ENCODE measurements around the gene FTH1.

Gene FTH1

DNA sequence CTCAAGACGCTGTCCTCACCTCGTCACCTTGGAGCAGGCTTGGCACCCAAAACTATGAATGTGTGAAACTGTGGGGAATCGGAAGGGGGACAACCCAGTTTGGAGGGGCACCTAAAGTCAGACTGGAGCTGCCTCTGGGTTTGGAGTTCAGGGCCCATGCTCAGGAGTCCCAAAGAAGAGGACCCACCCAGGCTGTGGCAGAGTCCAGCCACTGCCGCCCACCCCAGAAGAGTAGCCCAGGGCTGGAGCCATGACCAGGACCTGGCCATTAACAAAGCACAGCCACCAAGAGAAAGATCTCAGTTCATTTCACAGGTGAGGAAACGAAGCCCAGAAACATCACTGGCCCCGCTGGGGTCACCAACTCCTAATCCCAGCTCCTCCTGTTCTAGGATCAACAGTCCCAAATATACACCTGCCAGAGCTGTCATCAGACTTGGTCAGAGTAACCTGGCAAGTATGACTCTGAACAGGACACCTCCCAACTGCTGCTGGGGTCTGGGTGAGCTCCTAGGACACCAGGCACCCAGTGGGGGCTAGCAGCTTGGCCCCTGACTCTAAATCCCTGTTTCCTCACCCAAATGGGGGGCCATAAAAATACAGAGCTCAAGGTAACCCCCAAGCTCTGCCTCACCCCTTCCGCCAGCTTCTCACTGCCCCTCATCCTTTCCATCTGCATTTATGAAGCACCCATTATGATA, 52.8 kb downstream of the FTH1 start:
- DNase-seq (ENCODE audit: low read depth): no peak
- no peak overlapping the region for H3K4me3 ChIP-seq (ENCODE audit: low read depth, low read length)
- TF ChIP-seq, protein P1, sequence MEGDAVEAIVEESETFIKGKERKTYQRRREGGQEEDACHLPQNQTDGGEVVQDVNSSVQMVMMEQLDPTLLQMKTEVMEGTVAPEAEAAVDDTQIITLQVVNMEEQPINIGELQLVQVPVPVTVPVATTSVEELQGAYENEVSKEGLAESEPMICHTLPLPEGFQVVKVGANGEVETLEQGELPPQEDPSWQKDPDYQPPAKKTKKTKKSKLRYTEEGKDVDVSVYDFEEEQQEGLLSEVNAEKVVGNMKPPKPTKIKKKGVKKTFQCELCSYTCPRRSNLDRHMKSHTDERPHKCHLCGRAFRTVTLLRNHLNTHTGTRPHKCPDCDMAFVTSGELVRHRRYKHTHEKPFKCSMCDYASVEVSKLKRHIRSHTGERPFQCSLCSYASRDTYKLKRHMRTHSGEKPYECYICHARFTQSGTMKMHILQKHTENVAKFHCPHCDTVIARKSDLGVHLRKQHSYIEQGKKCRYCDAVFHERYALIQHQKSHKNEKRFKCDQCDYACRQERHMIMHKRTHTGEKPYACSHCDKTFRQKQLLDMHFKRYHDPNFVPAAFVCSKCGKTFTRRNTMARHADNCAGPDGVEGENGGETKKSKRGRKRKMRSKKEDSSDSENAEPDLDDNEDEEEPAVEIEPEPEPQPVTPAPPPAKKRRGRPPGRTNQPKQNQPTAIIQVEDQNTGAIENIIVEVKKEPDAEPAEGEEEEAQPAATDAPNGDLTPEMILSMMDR (conservative IDR thresholded peaks at IDR 0.05; ENCODE audit: low read depth, low read length): no peak
